Thyroid gland (tissue), 4 donors: ENCODE data around the gene GGT5.
A peak's percentile ranks its signal among the peaks of the same experiment; 100 is the strongest.

Experiments used
- CTCF ChIP-seq, 6 experiments: fragments of 200-600 bp in 3 of 6; fragments of 450-650 bp in 3 of 6; sonication (generic) in 3 of 6; IDR thresholded peaks; one replicate each; pipeline ENCODE4 v1.5.1; 2016 to 2019; ENCODE audit warnings: antibody characterized with exemption in 6 of 6, mild to moderate bottlenecking in 2 of 6, inconsistent platforms in 1 of 6, moderate library complexity in 1 of 6
- POLR2A ChIP-seq, 2 donors: fragments of 450-650 bp; IDR thresholded peaks; one replicate each; pipeline ENCODE4 v1.6.1; 2017; ENCODE audit warnings: antibody characterized with exemption in 2 of 2, mild to moderate bottlenecking in 2 of 2, moderate library complexity in 1 of 2

- TF ChIP-seq CTCF (IDR thresholded peaks at IDR 0.05), result peak; percentile 82 to 99 (median 94)
- TF ChIP-seq POLR2A (IDR thresholded peaks at IDR 0.05), result no peak
These were observed 2.9 kb upstream of the GGT5 start for GRCh38 chr22:24247564-24248344.
